Erythroblast (primary cell): ENCODE measurements around the gene GPR156.

Source experiments
- GATA1 ChIP-seq: IDR thresholded peaks from 2 replicates; pipeline ENCODE4 v1.6.1; 2011; ENCODE audit warnings: low read depth, mild to moderate bottlenecking, control low read depth, low read length, moderate library complexity
- POLR2A ChIP-seq: IDR thresholded peaks from 2 replicates; pipeline ENCODE4 v1.6.1; 2011; ENCODE audit warnings: mild to moderate bottlenecking, low read length

DNA sequence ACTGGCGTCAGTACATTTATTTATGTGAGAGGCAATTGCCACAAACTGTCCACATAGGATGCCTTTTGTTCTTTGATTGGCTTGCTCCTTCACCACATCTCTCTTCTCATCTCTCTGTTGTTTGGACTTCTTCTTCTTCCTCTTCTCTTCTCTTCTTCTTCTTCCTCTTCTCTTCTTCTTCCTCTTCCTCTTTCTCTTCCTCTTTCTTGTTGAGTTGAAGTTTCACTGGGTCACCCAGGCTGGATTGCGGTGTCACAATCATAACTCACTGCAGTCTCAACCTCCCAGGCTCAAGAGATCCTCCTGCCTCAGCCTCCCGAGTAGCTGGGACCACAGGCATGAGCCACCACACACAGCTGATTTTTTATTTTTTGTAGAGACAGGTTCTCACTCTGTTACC is 123.1 kb downstream of the GPR156 start:
- TF ChIP-seq POLR2A (no peak), GATA1 (no peak)
